NCI-H1417 treated with DMSO at 0.1 percent for 48 hours (cell line): ENCODE measurements around the gene KCNJ13.

Source experiments
- DNase-seq: peaks from one replicate; lab custom pipeline; 2025; lab: John Stamatoyannopoulos, UW

Gene KCNJ13

DNA sequence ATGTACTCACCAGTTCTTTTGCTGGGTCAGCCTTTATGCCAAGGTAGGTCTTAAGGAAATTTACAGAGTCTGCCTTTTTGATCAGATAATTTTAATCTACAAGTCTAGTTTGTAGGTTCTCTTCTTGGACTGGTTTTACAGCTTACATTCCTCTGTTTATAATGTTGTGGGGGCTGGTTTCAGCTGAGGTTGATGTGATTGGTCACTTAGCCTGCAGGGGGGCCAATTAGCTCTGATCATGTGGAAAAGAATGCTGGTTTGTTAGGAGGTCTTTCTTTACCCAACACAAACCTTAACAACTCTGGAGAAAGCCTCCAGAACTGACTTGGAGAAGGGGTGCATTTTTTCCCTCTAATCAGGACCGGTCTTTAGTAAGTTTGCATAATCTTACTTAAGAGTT, at the start of gene KCNJ13:
TSS of gene KCNJ13 (minus strand) at position 131 of the 400 bp plus-strand sequence. CDS start 5,203 bp downstream, outside the sequence.
- no peak for DNase-seq

DNA sequence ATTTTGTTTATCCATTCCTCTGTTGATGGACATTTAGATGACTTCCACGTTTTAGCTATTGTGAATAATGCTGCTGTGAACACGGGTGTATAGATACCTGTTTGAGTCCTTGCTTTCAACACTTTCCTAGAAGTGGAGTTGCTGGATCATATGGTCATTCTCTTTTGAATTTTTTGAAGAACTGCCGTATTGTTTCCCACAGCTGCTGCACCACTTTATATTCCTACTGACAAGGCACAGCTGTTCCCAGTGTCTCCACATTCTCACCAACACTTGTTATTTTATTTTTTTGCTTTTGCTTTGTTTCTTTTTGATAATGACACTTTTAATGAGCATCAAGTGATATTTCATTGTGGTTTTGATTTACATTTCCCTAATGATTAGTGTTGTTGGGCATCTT, 41.4 kb upstream of the KCNJ13 start:
- DNase-seq = no peak

DNA sequence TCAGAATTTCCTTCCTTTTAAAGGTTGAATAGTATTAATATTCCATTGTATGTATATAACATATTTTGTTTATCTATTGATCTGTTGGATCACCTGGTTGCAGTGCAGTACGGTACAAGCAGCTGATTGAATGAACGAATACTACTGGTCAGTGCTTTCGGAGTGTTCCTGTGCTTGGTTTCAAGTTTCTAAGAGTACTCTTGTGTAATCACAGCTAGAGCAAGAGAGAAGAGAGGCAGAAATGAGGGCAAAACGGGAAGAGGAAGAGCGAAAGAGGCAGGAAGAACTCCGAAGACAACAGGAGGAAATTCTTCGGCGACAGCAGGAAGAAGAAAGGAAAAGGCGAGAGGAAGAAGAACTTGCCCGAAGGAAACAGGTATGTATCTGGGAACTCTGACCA, 40.3 kb upstream of the KCNJ13 start:
- no peak for DNase-seq

DNA sequence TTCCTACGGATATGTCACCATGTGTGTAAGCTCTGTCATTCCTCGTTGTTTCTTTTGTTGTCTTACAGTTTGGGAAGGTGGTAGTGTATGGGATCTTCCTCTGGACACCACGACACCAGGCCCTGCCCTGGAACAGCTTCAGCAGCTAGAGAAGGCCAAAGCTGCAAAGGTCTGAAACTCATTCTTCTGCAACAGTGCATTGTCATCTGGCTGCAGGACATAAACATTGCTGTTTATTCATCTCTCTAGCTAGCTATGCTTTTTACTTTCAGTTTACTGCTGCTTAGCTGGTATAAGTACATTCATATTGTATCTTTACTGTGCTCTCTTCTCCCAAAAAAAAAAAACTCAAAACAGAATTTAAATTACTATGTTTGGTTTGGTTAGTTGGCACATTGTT, 39.2 kb upstream of the KCNJ13 start:
- DNase-seq = no peak

DNA sequence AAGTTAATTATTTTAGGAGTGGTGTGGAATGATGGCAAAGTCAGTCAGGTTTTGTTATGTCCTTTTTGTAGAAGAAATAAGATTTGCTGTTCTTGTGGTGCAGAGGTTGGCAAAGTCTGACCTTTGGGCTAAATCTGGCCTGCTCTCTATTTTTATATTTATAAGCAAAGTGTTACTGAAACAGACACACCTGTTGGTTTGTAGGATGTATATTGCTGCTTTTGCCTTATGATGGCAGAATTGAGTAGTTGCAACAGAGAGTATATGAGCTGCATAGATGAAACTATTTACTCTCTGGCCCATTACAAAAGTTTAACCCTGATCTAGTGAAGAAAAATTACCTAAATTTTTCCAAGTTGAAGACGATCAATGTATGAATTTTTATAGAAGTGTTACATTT, 34.1 kb upstream of the KCNJ13 start:
- DNase-seq = no peak

DNA sequence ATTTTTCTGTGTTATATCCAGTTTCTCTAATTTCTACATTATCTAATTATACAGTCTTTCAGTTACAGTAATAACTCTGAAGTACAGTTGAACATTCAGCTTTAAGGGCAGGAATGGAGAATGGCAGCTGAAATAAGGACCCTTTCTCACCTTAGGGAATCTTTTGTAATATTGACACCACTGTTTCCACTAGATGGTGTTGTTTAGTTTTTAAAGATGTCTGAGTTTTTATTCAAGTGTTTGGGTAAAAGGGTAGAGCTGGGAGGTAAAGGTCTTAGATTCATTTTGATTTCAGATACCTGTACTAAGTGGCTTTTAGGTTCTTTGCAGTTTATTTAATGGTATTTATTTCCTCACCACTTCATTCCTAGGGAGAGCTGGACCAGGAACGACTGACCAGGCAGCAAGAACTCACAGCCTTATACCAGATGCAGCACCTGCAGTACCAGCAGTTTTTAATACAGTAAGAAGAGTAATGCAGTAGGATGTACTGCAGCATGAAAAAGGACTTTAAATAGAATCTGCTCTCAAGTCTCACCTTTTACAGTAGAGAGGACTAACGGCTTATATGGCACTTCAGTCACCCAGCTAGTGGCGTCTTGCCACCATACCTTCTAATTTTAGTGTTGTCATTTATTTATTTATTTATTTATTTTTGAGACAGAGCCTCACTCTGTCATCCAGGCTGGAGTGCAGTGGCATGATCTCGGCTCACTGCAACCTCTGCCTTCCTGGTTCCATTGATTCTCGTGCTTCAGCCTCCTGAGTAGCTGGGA, 33.2 kb upstream of the KCNJ13 start:
- DNase-seq = no peak

DNA sequence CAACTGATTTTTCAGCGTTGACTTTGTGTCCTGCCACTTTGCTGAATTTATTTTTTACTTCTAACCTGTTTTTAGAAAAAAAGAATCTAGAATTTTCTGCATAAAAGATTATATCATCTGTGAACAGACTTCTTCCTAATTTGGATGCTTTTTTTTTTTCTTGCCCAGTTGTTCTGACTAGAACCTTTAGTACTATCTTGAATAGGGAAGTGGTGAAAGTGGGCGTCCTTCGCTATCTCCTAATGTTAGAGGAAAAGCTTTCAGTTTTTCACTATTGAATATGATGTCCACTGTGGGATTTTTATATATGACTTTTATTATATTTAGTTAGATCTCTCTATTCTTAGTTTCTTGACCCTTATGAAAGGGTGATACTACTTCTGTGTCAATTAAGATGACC, 25.7 kb upstream of the KCNJ13 start:
- DNase-seq = no peak

DNA sequence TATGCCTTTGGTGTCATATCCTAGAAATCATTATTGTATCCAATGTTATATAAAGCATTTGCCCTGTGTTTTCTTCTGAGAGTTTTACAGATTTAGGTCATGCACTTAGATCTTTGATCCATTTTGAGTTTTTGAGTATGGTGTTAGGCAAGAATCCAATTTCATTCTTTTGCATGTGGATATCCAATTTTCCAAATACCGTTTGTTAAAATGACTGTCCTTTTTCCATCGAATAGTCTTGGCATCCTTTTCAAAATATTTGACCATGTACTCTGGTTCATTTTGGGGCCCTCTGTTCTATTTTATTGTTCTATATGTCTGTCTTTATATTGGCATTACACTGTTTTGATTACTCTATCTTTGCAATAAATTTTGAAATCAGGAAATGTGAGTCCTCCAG, 23.8 kb upstream of the KCNJ13 start:
- no peak for DNase-seq

DNA sequence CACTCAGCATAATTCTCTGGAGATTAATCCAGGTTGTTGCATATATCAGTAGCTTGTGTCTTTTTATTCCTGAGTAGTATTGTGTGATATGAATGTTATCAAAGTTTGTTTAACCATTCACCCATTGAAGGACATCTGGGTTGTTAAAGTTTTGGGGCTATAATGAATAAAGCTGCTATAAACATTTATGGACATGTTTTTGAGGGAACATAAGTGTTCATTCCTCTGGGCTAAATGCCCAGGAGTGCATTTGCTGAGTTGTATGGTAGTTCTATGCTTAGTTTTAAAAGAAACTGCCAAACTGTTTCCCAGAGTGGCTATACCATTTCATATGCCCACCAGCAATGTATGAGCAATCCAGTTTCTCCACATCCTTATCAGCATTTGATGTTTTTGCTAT, 21.8 kb upstream of the KCNJ13 start:
- no peak for DNase-seq

DNA sequence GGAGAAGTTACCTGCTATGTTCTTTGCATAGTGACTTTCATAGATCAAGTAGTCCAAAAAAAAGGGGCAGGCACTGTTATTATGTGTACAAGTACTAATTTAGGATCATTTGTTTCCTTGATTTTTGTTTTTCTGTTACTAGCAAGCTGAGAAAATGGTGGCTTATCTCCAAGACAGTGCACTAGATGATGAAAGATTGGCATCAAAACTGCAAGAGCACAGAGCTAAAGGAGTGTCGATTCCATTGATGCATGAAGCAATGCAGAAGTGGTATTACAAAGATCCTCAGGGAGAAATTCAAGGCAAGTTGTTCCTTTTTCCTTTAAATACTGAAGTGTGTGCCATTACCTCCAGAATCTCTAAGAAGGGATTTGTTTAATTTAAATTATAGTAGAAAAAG, 19.6 kb upstream of the KCNJ13 start:
- no peak for DNase-seq

DNA sequence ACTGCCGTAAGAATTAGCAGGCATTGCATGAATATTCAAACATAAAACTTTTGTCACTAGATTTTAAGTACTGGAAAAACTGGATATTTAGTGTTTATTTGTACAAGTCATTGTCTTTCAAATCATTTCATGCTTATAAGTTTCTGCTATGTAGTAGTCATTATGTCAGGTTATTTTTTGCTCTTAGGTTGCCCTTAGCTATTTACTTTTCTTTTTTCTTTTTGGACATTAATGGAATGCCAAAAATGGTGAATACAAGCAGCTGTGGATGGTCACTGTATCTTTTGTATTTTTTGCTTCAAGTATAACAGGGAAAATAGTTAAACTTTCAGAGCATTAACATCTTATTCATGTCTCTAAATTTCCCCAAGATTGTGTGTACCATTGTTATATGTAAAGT, 18.6 kb upstream of the KCNJ13 start:
- DNase-seq = no peak

DNA sequence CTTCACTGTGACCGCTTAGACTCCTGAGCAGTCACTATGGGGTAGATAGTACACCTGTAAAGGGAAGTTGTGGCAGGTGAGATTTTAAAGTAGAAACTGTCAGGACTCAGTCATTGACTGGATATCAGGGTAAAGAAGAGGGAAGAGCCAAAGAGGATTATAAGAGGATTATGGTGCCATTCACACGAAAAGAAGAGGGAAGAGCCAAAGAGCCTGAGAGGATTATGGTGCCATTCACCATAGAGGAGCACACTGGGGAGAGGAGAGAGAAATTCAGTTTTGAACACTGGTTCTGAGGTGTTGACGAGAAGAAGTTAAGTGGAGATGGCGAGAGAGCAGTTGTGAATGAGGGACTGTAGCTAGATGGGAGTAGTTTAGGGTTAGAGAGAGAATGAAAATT, 16.9 kb upstream of the KCNJ13 start:
- no peak for DNase-seq

DNA sequence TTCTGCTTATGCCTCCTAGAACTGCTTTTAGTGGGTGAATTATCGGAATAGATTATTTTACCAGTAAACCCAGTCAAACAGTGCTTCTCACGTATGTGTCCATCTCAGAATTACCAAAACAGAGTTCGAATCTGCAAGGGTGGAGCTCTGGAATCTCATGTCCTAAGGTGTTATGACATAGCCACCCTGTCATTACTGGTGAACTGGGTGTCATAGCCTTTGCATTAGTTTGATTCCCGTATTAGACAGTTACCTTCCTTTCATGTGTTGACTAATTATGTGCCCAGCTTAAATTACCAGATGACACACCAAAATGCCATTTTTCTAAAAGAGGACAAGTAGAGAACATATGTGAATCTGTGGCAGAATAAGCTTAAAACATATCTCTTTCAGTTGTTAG, 15.2 kb upstream of the KCNJ13 start:
- no peak for DNase-seq

DNA sequence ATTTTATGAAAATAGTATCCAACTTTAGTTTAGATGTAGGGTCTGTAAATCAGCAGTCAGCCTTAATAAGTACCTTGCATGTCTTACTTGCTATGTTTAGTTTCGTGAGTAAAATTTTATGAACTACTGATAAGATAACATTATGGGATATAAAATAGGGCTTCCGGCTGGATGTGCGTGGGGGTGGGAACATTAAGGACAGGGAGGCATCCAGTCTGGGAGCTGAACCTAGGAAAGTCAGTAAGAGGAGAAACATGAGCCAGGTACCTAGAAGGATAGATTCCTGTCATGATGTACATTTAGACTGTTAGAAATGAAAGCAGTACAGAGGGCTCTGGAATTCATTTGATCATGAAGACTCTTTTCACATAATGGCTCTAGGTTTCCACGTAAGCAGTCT, 12.7 kb upstream of the KCNJ13 start:
- no peak for DNase-seq

DNA sequence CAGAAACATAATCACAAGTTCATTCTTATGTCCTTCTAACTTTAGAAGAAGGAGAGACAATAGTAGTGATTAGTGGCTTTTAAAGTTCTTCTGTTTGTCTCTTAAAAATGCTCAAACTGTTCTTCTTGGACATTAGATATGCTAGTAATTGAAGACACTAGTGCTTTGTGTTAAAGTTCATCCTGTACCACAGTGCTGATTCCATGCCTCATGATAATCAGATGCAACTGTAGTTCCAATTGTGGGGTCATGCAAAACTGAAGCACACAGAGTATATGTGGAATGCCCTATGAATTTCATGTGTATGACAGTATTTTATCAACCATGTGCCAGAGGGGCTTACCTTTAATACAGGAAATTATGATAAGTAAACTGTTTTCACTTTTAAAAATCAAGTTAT, 11.4 kb upstream of the KCNJ13 start:
- DNase-seq = no peak

DNA sequence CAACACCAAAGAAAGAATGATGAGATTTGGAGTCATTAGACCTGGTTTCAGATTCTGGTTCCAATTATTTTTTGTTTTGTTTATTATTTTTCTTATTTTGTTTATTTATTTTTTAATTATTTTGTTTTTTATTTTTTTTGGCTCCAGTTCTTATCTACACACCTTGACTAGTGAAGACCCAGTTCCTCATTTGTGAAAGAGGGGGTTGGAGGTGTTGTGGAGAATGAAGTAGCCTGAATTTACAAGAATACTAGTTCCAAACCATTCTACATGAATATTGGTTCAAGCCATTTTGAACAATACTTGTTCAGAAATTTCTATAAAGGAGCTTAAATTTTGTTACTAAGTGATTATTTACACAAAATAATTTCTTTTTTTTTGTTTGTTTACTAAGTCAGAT, 6.9 kb upstream of the KCNJ13 start:
- DNase-seq = no peak

DNA sequence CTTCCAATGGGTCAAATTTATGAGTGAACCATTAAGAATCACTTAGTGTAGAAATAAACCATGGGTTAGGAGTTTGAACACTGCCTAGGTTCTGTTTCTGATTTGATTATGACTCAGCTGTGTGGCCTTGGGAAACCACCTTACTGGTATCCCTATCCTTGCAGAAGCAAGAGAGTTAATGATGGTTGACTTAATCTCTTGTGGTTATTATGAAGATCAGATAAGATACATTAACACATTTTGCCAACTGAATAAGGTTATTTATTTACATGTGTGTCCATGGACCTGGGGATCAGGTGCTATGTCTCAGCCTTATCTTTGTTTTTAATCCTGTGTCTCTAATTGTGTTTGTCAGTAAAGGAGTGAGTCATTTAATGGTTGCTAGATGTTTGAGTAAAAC, 5.4 kb upstream of the KCNJ13 start:
- DNase-seq = no peak

DNA sequence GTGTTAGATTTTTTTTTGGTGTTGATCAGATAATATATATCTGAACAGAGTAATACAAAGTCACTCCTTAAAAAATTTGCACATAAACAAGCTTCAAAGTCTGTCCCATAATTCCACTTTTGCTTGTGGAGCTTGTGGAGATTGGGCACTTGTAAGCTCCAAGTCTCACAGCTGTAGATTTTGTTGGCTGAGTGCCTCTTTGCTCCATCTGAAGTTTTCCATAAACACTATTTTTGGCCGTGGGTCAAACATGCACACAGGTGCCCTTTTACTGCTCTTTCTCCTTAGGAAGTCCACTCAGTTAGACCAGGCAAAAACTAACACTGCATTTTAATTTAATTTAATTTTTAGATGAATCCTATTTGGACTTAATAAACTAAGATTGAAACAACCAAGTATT, 3.6 kb upstream of the KCNJ13 start:
- DNase-seq = no peak

DNA sequence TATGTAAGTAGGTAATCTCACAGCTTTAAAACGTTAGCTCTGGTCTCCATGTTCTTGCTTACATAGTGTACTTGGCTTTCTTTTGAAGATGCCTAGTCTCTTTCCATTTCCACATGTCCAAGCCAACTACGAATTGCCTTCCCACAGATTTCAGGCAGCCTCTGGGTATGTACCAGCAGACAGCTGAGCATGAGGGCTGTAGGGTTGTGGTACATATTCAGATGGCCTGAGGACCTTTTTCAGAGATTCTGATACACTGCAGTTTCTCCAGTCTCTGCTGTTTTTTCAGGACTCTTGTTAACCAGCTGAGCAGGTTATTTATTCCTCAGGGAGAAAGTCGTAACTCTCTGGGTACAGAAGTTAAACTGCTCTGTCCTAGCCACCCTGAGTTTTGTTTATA, 3.1 kb upstream of the KCNJ13 start:
- no peak for DNase-seq

DNA sequence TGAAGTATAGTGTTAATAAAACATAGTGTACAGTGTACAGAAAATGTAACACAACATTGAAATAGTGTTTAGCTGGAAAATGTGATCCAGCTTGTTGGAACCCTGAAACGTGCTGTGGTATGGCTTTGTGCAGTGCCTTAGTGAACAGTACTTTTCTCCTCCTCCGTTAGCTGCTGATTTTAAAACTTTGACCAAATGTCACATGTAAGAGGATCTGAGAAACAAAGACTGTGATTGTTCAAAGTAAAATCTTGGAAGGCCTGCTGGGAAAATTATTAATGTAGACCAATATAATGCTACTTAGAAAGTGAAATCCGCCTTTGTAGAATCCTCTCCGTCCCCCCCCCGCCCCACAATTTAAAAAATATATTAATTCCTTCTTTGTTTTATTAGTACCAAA, 911 bp upstream of the KCNJ13 start:
- no peak for DNase-seq

DNA sequence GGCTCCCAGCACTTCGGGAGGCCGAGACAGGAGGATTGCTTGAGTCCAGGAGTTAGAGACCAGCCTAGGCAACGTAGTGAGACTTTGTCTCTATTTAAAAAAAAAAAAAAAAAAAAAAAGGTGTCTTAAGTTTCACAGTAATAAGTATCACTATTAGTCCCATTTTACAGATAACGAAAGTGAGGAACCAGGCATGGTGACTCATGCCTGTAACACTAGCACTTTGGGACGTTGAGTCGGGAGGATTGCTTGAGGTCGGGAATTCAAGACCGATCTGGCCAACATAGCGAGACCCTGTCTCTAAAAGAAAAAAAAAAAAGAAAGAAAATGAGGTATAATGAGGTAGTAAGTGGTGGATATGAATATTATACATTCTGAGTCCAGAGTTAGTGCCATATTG, 2.5 kb downstream of the KCNJ13 start:
- no peak for DNase-seq

DNA sequence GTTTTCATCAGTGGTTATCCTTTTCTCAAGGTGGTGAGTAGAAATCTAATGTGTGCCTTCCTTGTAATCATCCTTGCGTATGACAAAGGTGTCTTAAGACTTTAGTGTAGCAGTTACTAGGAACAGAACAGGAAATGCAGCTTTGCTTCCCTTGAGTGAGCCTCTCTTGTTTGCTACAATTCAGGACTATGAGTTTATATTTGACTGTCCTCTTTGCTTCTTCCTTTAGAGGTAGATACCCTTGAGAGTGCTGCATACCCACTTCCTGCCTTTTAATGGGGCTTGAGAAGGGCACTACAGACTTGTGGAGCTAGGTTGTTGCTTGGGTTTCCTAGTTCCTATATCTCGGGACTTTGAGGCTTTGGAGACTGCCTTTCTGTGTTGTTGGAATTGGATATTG, 3.8 kb downstream of the KCNJ13 start:
- DNase-seq = no peak

DNA sequence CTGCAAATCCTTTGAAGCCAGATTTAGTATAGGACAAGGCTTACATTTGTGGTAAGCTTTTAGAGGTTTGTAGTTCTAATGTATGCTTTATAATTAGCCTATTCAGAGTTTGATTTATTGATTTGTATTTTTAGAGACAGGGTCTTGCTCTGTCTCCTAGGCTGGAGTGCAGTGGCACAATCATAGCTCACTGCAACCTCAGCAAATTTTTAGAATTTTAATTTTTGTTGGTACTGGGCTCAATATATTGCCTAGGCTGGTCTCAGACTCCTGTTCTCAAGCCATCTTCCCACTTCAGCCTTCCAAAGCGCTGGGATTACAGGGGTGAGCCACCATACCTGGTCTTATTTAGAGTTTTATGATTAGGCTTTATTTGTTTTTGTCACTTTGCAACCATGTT, 4.5 kb downstream of the KCNJ13 start:
- DNase-seq = no peak

DNA sequence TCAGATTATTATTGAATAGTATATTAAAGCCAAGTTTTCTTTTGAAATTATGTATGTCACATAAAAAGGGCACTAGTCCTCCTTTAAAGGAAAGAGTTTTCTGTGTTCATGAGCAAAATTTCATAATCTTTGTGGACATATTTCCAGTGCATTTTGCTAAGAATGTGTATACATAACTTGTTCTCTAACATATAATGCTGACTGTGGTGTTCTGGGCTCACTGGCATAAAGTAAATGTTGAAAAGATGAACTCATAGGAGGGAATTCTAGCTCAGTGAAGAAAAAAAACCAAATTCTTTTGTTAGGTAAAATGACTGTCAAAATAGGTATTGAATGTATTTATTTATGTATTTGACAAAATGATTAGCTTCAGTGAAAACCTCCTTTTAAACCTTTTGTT, 6.2 kb downstream of the KCNJ13 start:
- DNase-seq = no peak

DNA sequence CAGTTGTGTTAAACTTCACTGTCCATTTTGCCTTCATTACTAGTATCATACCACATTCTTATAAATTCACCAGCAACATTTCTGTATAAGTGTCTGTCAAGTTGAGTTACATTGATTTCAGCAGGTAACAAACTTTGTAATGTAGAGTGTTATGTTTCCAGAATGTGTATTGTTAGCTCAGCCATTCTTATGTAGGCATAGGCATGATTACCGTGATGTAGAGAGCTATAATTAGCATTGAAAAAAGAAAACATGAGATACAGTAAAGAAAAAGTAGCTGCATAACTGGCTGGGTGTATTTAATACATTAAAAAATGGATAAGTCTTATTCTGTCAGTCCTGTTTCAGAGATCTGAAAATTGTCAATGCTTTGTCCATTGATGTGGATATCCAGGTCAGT, 8.5 kb downstream of the KCNJ13 start:
- DNase-seq = no peak
